Cardiac muscle cell (in vitro differentiated cells and primary cell): ENCODE results near the gene LGALSL. TPM values are rescaled to one million over a fixed set of nuclear protein-coding genes. Genes with fewer than 3 reads are reported as not detected.
A peak's percentile ranks its signal among the peaks of the same experiment; 100 is the strongest.
"Not testable (repeated sequence)": the region's sequence is repeated elsewhere in the genome, so short reads cannot be mapped to it uniquely, and the experiment has no call there.

Source experiments
- DNase-seq, 2 donors: peaks; one replicate each; pipeline versions ENCODE4 v3.0.0 to v3.0.0-alpha.2; 2010 to 2017; ENCODE audit warnings: low read depth in 1 of 2, low spot score in 1 of 2
- H3K27ac ChIP-seq: fragments of 200-600 bp; sonication (generic); 2 replicates; pipeline ENCODE4 v1.5.1; 2016
- H3K27me3 ChIP-seq: fragments of 200-600 bp; sonication (generic); 2 replicates; pipeline ENCODE4 v1.6.0; 2016; ENCODE audit warnings: control low read depth
- H3K36me3 ChIP-seq: fragments of 200-600 bp; sonication (generic); 2 replicates; pipeline ENCODE4 v1.5.1; 2016; ENCODE audit warnings: control low read depth
- H3K4me1 ChIP-seq: fragments of 200-600 bp; sonication (generic); 2 replicates; pipeline ENCODE4 v1.8.1; 2017; ENCODE audit warnings: low read depth, mild to moderate bottlenecking, mixed run types
- H3K4me3 ChIP-seq: fragments of 200-600 bp; sonication (generic); 2 replicates; pipeline ENCODE4 v1.5.1; 2016; ENCODE audit warnings: mild to moderate bottlenecking
- H3K9me3 ChIP-seq: fragments of 200-600 bp; sonication (generic); 2 replicates; pipeline ENCODE4 v1.5.1; 2017; ENCODE audit warnings: low read depth, mild to moderate bottlenecking, control low read depth
- CTCF ChIP-seq: IDR thresholded peaks from 2 replicates; pipeline ENCODE4 v1.5.1; 2012; ENCODE audit warnings: low read depth, mild to moderate bottlenecking, low read length
- polyA plus RNA-seq: library from polyadenylated mRNA; unstranded; fragments of >200 nt; fragmentation: Nextera tagmentation; extraction: Ambion mirVana; gene quantifications from 2 replicates; pipeline ENCODE4 v1.2.1, GENCODE V29; 2016
- total RNA-seq: library from RNA; depleted of rRNA; stranded (reverse); fragments of >200 nt; gene quantifications from 2 replicates; pipeline ENCODE4 v1.2.3, GENCODE V29; 2016

Gene LGALSL
- total and polyA plus RNA-seq, 2 experiments from 2014 or later = 12.4 to 15.8 TPM

DNA sequence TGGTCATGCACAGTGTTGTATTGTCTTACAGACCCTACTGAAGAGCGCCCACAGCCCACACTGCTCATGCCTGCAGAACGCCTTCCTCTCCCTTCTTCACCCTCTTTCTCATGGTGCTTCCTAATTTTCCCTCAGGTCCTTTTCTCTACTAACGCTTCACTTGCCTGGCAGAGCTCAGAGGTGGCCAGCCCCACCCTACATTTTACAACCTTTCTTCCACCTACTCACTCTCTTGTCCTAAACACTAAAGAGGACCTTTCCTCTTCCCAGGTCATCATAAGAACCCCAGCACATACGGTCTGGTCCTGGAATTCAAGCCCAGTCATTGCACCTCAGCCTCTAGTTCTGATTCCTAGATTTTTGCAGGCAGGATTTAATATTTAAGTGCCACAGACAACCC, 11.7 kb upstream of the LGALSL start:
- Histone ChIP-seq H3K9me3 (no peaks in the 10 kb centered on the region), H3K27ac (no peak overlapping the region), H3K36me3 (no peaks in the 10 kb centered on the region), H3K27me3 (peaks cover 52% of the 10 kb centered on the region), H3K4me1 (no peaks in the 10 kb centered on the region), H3K4me3 (no peak overlapping the region)
- no peak for DNase-seq
- TF ChIP-seq CTCF = no peak

GRCh38 chr2:64442801-64443429, 11.0 kb upstream of the LGALSL start:
- no peak for DNase-seq
- no peak for TF ChIP-seq CTCF
- H3K36me3 ChIP-seq = no peaks in the 10 kb centered on the region
- peaks cover 47% of the 10 kb centered on the region for H3K27me3 ChIP-seq
- no peaks in the 10 kb centered on the region for H3K4me1 ChIP-seq
- no peak overlapping the region for H3K27ac ChIP-seq
- H3K9me3 ChIP-seq = no peaks in the 10 kb centered on the region
- no peak overlapping the region for H3K4me3 ChIP-seq

DNA sequence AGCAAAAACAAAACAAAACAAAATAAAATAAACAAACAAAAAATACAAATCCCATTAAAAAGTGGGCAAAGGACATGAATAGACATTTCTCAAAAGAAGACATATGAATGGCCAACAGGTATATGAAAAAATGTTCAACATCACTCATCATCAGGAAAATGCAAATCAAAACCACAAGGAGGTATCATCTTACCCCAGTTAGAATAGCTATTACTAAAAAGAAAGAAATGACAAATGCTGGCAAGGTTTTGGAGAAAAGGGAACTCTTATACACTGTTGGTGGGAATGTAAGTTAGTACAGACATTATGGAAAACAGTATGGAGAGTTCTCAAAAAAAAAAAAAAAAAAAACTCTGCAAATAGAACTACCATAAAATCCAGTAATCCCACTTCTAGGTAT, 8.0 kb upstream of the LGALSL start:
- not testable (repeated sequence) for H3K27ac ChIP-seq, H3K36me3 ChIP-seq, H3K4me1 ChIP-seq, H3K9me3 ChIP-seq, H3K4me3 ChIP-seq, DNase-seq
- peaks cover 34% of the 10 kb centered on the region for H3K27me3 ChIP-seq

- no peaks in the 10 kb centered on the region for H3K4me1 ChIP-seq
- peak in 1 of 2 donors; percentile 47 for DNase-seq
- no peak overlapping the region for H3K4me3 ChIP-seq
- H3K9me3 ChIP-seq = no peaks in the 10 kb centered on the region
- H3K27me3 ChIP-seq = peaks cover 29% of the 10 kb centered on the region
- no peak for TF ChIP-seq CTCF
- H3K36me3 ChIP-seq = no peaks in the 10 kb centered on the region
- H3K27ac ChIP-seq = no peak overlapping the region
These were observed 6.5 kb upstream of the LGALSL start for GRCh38 chr2:64447317-64448040.

DNA sequence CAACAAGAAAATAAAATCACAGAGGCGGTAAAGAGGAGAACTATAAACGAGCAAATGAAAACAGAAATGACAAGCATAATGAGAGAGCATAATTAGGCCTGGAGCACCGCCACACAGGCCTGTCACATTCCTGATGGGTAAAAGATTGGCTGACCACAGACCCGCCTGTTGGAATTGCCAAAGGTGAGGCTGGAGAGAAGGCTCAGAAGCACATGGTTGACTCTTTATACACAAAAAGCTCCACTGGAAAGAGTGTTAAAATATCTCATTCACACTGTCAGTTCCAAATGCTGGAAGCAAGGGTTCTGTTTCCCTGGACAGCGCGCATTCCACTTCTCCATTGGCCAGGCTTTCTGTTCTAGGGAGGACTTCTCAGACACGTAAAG, 5.9 kb upstream of the LGALSL start:
- Histone ChIP-seq H3K9me3 (no peaks in the 10 kb centered on the region), H3K27ac (no peak overlapping the region), H3K4me1 (no peaks in the 10 kb centered on the region), H3K36me3 (no peaks in the 10 kb centered on the region), H3K4me3 (no peak overlapping the region), H3K27me3 (peaks cover 26% of the 10 kb centered on the region)
- TF ChIP-seq CTCF = no peak
- DNase-seq = no peak

DNA sequence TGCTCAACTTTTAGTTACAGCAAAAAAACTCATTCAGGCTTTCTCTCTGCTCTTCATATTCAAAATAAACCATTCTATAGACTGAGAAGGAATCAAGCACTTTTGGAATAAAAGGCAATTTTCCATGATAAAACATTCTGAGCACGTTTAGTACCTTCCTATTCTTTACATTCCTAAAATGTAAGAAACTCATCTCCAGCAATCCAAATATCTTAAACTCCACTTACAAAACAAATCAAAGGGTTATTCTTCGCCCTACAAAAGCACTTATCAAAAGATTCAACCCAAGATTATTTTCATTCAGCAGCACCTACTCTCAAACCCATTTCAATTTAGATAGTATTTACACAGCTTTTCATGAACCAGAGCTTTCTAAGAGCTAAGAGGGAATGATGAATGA, 2.9 kb upstream of the LGALSL start:
- no peaks in the 10 kb centered on the region for H3K9me3 ChIP-seq
- no peak overlapping the region for H3K4me3 ChIP-seq
- H3K27ac ChIP-seq = no peak overlapping the region
- TF ChIP-seq CTCF = no peak
- peaks cover 4% of the 10 kb centered on the region for H3K4me1 ChIP-seq
- peaks cover 12% of the 10 kb centered on the region for H3K27me3 ChIP-seq
- no peaks in the 10 kb centered on the region for H3K36me3 ChIP-seq
- DNase-seq = no peak
